GM18909 (cell line): ENCODE measurements around the gene TRAF1.

ENCODE experiments used
- ATAC-seq: cut with Tn5 transposase; IDR thresholded peaks from one replicate; pipeline ENCODE4 v1.9.1; 2021; ENCODE audit warnings: mild to moderate bottlenecking; ENCODE audit not compliant: unreplicated experiment, poor library complexity

TRAF1 gene

DNA sequence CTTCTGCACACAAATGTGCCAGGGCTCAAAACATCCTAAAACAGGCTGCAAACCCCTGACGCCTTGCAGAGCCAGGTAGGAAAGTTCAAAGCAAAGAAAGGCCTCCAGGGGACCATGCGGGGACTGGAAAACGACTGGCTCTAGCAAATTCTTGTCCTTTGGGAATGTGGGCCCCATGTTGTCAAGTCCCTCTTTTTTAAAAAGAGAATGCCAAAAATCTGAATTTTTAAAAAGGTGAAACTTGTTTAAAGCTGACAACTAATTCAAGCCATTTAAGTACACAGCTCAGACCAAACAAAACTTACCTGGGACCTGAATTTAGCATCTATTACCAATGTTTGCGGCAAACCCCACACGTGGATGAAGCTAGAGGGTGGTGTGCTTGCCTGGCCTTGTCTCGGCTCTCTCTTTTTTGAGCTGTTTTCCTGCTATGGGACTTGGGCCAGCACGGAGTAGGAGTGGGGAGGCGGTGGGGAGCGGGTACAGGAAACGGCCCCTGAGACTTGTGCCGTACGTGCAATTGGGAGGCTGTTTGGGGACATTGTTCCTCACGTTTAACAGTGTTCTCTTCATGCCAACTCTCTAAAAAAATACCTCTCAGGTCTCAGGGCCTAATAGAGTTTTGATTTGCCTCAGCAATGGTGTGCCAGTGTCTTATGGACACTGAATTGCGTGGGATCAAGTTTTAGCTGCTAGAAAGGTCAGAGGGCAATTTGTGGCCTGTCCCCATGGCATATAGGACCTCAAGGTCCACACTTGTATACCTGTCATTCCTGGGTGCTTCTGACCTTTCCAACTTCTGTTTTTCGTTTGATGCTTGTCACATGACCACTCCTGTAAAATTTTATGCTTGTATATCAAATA, 34.5 kb downstream of the TRAF1 start:
- peak; percentile 50 for ATAC-seq

DNA sequence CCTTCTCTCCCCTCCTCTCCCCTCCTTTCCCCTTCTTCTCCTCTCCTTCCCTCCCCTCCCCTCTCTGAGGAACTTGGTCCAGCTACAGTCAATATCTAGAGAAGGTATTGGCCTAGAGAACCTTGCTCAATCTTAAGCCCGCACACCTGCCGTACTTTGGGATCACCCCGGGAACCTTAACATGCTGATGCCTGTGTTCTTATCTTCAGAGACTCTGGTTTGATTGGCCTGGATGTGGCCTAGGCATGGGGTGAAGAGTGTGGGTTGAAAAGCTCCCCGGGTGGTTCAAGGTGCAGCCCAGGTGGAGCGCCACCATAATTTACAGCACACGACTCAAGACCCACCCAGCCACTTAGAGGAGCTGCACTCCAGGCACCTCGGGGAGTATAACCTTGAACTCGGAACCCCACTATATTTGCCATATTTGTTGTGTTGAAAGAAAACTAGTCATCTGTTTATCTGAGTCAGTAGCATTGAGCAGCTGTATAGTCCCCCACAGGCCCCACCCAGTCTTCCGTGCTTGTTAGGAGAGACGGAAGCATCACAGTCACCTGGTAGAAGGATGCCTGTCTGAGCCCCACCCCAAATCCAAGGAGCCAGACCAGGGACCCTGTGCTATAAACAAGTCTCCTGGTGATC, 35.2 kb downstream of the TRAF1 start:
- ATAC-seq, result no peak

DNA sequence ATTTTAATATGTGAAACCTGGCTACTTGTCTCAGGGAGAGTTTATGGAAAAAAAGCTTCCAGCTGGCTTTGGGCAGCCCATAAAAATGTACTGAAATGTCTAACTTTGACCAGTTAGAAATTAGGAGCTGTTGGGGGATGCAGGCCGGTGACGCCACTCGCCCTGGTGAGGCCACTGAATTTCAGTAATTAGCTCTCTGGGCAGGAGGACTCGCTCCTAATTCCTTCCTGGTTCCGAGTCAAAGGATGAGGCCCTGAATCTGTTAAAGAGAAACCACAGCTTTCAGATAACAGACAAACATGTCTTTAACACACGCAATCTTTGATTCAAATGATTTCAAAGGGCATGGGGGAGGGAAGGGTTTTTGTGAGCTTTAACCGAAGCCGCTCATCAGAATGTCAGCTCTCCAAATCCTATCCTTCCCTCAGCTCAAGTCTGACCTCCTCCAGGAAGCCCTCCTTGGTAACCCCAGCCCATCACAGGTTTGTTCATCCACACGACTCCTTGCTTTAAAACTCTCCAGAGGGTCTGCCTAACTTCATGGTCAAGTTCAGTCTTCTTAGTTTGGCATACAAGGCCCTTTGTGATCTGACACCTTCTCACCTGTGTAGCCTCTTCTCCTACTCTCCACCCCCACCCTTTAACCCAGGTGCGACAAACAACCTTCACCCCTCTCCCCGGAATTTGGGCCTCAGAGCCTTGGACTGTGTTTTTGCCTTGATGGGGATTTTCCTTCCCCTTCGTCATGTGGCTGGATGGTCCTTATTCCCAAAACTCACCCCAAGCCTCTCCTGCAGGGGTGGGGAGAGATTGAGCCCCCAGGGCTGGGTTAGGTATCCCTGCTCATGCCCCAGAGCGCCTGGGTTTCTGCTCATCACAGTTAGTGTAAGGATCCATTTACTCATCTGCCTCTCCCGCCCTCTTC, 36.0 kb downstream of the TRAF1 start:
- ATAC-seq, result no peak

- no peak for ATAC-seq
Measured at GRCh38 chr9:120889606-120890271, 36.9 kb downstream of the TRAF1 start.

GRCh38 chr9:120888626-120889025, 38.0 kb downstream of the TRAF1 start:
- ATAC-seq, result no peak

DNA sequence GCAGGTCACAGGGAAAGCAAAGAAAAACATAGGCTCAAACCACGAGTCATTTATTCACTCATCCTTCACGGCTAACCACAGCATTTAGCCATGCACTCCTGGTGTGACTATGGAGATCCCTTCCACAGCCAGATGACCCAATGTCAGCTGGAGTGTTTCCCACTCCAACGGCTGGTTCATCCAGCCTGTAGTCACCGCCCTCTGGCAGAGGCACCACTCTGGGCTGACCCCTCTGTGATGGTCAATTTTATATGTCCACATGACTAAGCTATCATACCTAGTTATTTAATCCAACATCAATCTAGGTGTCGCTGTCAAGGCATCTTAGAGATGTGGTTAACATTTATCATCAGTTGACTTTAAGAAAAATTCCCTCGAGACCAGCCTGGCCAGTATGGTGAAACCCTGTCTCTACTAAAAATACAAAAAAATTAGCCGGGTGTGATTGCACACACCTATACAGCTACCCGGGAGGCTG, 40.1 kb downstream of the TRAF1 start:
- ATAC-seq, result no peak

- ATAC-seq, result no peak
Measured at GRCh38 chr9:120885958-120886357, 40.6 kb downstream of the TRAF1 start.

DNA sequence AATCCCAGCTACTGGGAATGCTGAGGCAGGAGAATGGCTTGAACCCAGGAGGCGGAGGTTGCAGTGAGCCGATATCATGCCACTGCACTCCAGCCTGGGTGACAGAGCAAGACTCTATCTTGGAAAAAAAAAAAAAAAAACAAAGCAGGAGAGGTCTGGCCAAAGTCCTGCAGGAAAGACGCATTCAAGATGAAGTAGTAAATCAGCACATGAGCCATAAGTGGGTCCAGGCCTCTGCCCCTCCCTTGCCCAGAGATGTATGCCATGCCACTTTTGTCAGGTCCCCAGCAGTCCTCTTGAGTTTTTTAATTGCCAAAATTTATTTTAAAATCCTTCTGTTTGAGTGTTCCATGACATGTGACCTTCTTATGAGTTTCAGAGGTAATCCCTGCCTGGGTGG, 41.1 kb downstream of the TRAF1 start:
- no peak for ATAC-seq

GRCh38 chr9:120883608-120883996, 43.0 kb downstream of the TRAF1 start:
- no peak for ATAC-seq

DNA sequence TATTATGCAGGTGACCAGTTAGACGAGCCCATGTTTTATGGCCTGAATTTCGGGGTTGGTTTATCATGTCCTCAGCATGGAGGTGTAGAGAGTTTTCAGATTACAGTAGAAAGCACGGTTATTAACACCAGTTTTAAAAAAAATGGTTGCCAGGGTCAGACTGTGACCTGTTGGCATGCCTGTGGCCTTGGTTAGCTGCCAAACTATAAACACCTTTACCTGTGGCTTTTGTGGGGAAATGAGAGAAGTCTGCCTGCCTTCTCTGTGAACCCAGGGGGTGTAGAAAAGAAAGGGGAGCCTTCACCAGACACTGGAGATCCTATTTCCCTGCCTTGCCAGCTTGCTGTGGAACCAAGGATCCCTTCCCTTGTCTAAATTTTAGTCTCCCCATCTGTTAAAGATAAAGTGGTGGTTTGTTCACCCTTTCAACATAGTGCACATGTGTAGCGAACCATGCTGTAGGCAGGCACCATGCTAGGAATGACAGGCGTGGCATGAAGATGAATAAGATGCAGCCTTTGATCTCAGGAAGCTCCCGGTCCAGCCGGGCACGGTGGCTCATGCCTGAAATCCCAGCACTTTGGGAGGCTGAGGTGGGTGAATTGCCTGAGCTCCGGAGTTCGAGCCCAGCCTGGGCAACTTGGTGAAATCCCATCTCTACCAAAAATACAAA, 43.5 kb downstream of the TRAF1 start:
- no peak for ATAC-seq

DNA sequence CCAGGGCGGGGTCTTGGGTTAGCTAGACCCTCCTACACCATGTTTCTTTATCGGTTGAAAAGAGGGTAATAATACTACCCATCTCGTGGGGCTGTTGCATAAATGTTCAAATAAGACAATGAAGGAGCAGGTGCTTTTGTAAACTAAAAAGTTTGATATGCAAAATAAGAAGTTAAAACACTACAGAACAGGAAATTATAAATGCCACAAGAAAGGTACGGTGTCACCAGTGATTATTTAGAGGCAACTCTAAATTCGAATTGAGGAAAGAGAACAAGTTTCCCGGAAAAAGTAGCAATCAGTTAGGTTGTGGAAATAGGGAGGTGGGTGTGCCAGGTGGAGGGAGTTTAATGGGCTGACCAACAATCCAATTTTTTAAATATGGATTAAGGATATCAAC, 47.1 kb downstream of the TRAF1 start:
- no peak for ATAC-seq

GRCh38 chr9:120878188-120879130, 48.1 kb downstream of the TRAF1 start:
- ATAC-seq, result no peak

GRCh38 chr9:120877276-120878034, 49.1 kb downstream of the TRAF1 start:
- peak; percentile 42 for ATAC-seq

DNA sequence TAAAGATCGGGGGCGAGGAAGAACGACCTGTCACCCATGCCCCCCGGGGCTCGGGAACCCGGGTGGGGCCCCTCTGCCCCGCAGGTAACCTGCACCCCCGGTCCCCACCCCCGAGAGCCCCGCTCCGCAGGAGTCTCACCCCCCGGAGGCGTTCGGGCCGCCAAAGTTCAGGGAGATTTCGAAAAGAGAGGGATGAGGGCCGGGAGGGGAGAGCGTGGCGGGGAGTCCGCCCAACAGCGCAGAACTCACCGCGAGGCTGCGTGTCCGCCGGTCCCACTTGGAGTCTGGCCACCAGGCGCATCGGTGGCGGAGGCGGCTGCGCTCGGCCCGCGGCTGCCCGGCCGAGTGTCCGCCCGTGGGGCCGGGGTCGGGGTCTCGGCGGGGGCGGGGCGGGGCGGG, 49.8 kb downstream of the TRAF1 start, which contains the start of gene PHF19:
Gene PHF19, minus strand, starts transcription at position 347 of the 399 bp plus-strand sequence. CDS start 2,447 bp downstream, outside the sequence.
- ATAC-seq, result peak; percentile 13

- peak; percentile 64 for ATAC-seq
Measured at GRCh38 chr9:120875954-120876841, 50.4 kb downstream of the TRAF1 start.

GRCh38 chr9:120875643-120875953, 51.0 kb downstream of the TRAF1 start:
- no peak for ATAC-seq

DNA sequence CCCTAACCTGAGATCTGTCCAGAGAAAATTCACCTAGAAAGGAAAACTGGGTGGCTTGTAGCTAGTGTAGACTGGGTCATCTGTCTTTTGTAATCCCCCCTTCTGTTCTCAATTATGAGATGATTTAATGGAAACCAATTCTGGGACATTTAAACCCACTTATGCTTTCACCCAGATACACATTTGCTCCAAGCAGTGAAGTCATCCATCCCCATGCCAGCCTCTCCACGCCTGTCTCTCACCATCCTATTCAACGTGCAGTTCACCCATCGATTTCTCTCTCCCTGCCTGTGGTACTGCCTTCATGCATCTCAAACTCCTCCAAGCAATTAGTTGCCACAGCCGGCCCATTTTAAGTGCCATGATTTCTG, 51.4 kb downstream of the TRAF1 start:
- ATAC-seq, result no peak
